Measurements from ENCODE around the gene USPL1.

DNA sequence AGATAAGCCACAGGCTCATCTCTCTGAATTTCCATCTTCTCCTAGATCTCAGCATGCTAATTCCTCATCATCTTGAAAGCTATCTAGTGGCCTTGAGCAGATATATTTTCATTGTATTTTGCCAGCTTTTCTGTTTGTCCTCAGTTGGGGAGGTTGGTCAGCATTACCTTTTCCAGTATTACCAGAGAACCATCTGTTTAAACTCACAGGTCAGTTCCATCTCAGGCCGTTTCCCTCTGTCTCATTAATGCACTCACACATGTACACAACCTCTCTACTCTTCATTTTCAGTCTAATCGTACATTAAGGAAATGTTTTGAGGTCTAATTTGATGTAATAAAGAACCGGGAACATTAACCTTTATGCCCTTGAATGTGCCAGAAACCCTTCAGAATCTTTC, 29.7 kb downstream of the USPL1 start:
- TF ChIP-seq, protein P1, sequence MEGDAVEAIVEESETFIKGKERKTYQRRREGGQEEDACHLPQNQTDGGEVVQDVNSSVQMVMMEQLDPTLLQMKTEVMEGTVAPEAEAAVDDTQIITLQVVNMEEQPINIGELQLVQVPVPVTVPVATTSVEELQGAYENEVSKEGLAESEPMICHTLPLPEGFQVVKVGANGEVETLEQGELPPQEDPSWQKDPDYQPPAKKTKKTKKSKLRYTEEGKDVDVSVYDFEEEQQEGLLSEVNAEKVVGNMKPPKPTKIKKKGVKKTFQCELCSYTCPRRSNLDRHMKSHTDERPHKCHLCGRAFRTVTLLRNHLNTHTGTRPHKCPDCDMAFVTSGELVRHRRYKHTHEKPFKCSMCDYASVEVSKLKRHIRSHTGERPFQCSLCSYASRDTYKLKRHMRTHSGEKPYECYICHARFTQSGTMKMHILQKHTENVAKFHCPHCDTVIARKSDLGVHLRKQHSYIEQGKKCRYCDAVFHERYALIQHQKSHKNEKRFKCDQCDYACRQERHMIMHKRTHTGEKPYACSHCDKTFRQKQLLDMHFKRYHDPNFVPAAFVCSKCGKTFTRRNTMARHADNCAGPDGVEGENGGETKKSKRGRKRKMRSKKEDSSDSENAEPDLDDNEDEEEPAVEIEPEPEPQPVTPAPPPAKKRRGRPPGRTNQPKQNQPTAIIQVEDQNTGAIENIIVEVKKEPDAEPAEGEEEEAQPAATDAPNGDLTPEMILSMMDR (IDR thresholded peaks at IDR 0.05) = no peak
- TF ChIP-seq POLR2A (IDR thresholded peaks at IDR 0.05) = no peak

All from esophagus squamous epithelium (tissue), 4 donors.